BLaER1 treated with 17β-estradiol and CSF1 and Interleukin-3, amounts not matched to agents 10 nM and 100 nM (cell line): Measurements from ENCODE around the gene WNT11.
"Not testable (repeated sequence)": the region's sequence is repeated elsewhere in the genome, so short reads cannot be mapped to it uniquely, and the experiment has no call there.

Source experiments
- H3K27ac ChIP-seq, 11 experiments: shearing (Covaris generic); formaldehyde crosslinking; 2 replicates each; pipeline ENCODE4 v1.8.1; 2022
- H3K27me3 ChIP-seq, 11 experiments: shearing (Covaris generic); formaldehyde crosslinking; 2 replicates each; pipeline ENCODE4 v1.8.1; 2022
- H3K36me3 ChIP-seq, 11 experiments: shearing (Covaris generic); formaldehyde crosslinking; 2 replicates each; pipeline ENCODE4 v1.8.1; 2022
- H3K4me1 ChIP-seq, 10 experiments: shearing (Covaris generic); formaldehyde crosslinking; 2 replicates each; pipeline ENCODE4 v1.8.1; 2022
- H3K4me2 ChIP-seq, 11 experiments: shearing (Covaris generic); formaldehyde crosslinking; 2 replicates each; pipeline ENCODE4 v1.8.1; 2022
- H3K4me3 ChIP-seq, 10 experiments: shearing (Covaris generic); formaldehyde crosslinking; 2 replicates each; pipeline ENCODE4 v1.8.1; 2022
- H3K9ac ChIP-seq, 11 experiments: shearing (Covaris generic); formaldehyde crosslinking; 2 replicates each; pipeline ENCODE4 v1.8.1; 2022
- H3K9me3 ChIP-seq, 11 experiments: shearing (Covaris generic); formaldehyde crosslinking; replicated peaks in 1 of 11; 2 replicates each; pipeline ENCODE4 v1.8.1; 2022
- H4K20me1 ChIP-seq, 11 experiments: shearing (Covaris generic); formaldehyde crosslinking; 2 replicates each; pipeline ENCODE4 v1.8.1; 2022
- Cebpa-rat ChIP-seq, 11 experiments: shearing (Covaris generic); IDR thresholded peaks; 2 replicates each; pipeline ENCODE4 v1.8.1; 2022

Gene WNT11

GRCh38 chr11:76203131-76203925 lies 3.0 kb downstream of the WNT11 start:
- TF ChIP-seq Cebpa-rat (IDR thresholded peaks at IDR 0.05) = no peak
- no peak overlapping the region for H3K4me3 ChIP-seq
- peaks cover 46 to 54% (median 52%) of the 10 kb centered on the region in 11 experiments for H3K27me3 ChIP-seq
- H3K9me3 ChIP-seq = no peaks in the 10 kb centered on the region; a peak in 1 of 22 replicates
- H3K4me1 ChIP-seq = peaks cover 20 to 36% (median 31%) of the 10 kb centered on the region in 10 experiments
- H4K20me1 ChIP-seq = peaks cover 0 to 60% (median 30%) of the 10 kb centered on the region in 11 experiments; a peak in 16 of 22 replicates
- H3K4me2 ChIP-seq = peak overlapping the region in 5 of 11 experiments; percentile 36 to 56 (median 42); a peak in 10 of 22 replicates
- H3K27ac ChIP-seq = no peak overlapping the region
- H3K9ac ChIP-seq = no peak overlapping the region
- H3K36me3 ChIP-seq = no peaks in the 10 kb centered on the region

GRCh38 chr11:76201672-76202412 lies 4.5 kb downstream of the WNT11 start:
- Histone ChIP-seq H3K9ac (no peak overlapping the region), H3K4me2 (peak overlapping the region in 6 of 11 experiments; percentile 20 to 56 (median 42); a peak in 8 of 22 replicates)
- TF ChIP-seq Cebpa-rat (IDR thresholded peaks at IDR 0.05) = no peak

GRCh38 chr11:76201056-76201455 lies 5.2 kb downstream of the WNT11 start:
- no peak for TF ChIP-seq Cebpa-rat (IDR thresholded peaks at IDR 0.05)
- no peak overlapping the region for H3K4me2 ChIP-seq
- peaks cover 2 to 15% (median 11%) of the 10 kb centered on the region in 10 experiments for H3K4me1 ChIP-seq
- H3K9ac ChIP-seq = no peak overlapping the region
- H3K36me3 ChIP-seq = no peaks in the 10 kb centered on the region
- H4K20me1 ChIP-seq = peaks cover 0 to 42% (median 10%) of the 10 kb centered on the region in 11 experiments; a peak in 15 of 22 replicates
- H3K4me3 ChIP-seq = no peak overlapping the region
- H3K9me3 ChIP-seq = no peaks in the 10 kb centered on the region
- H3K27ac ChIP-seq = no peak overlapping the region
- H3K27me3 ChIP-seq = peaks cover 24 to 31% (median 29%) of the 10 kb centered on the region in 11 experiments

More at GRCh38 chr11:76201672-76202412, 4.5 kb downstream of the WNT11 start:
- H3K4me1 ChIP-seq = peaks cover 9 to 23% (median 18%) of the 10 kb centered on the region in 10 experiments
- no peaks in the 10 kb centered on the region for H3K9me3 ChIP-seq
- no peaks in the 10 kb centered on the region for H3K36me3 ChIP-seq
- no peak overlapping the region for H3K4me3 ChIP-seq
- no peak overlapping the region for H3K27ac ChIP-seq
- H3K27me3 ChIP-seq = peaks cover 31 to 39% (median 37%) of the 10 kb centered on the region in 11 experiments
- H4K20me1 ChIP-seq = peaks cover 0 to 50% (median 18%) of the 10 kb centered on the region in 11 experiments; a peak in 16 of 22 replicates

GRCh38 chr11:76200006-76200940 lies 6.0 kb downstream of the WNT11 start:
- Histone ChIP-seq H3K36me3 (no peaks in the 10 kb centered on the region), H3K9me3 (no peaks in the 10 kb centered on the region), H3K9ac (no peak overlapping the region), H3K27me3 (peaks cover 16 to 24% (median 22%) of the 10 kb centered on the region in 11 experiments), H3K4me3 (no peak overlapping the region), H3K4me2 (no peak overlapping the region), H3K4me1 (peaks cover 0 to 13% (median 8%) of the 10 kb centered on the region in 10 experiments; a peak in 13 of 20 replicates), H4K20me1 (peaks cover 0 to 34% (median 4%) of the 10 kb centered on the region in 11 experiments; a peak in 10 of 22 replicates), H3K27ac (no peak overlapping the region)
- no peak for TF ChIP-seq Cebpa-rat (IDR thresholded peaks at IDR 0.05)

GRCh38 chr11:76198691-76199090 lies 7.6 kb downstream of the WNT11 start:
- not testable (repeated sequence) for H3K36me3 ChIP-seq, H3K27ac ChIP-seq, H3K9me3 ChIP-seq, H3K9ac ChIP-seq, H3K4me3 ChIP-seq, H3K4me2 ChIP-seq, H3K27me3 ChIP-seq
- Histone ChIP-seq H4K20me1 (peaks cover 0 to 22% (median 0%) of the 10 kb centered on the region in 11 experiments; a peak in 6 of 22 replicates), H3K4me1 (peaks cover 0 to 13% (median 8%) of the 10 kb centered on the region in 10 experiments; a peak in 13 of 20 replicates)

GRCh38 chr11:76197941-76198640 lies 8.2 kb downstream of the WNT11 start:
- Histone ChIP-seq H3K4me2 (no peak overlapping the region), H3K9ac (no peak overlapping the region), H3K9me3 (no peaks in the 10 kb centered on the region), H3K4me1 (peaks cover 0 to 12% (median 8%) of the 10 kb centered on the region in 10 experiments; a peak in 13 of 20 replicates), H4K20me1 (peaks cover 0 to 16% (median 0%) of the 10 kb centered on the region in 11 experiments; a peak in 6 of 22 replicates), H3K27me3 (peaks cover 0 to 2% (median 0%) of the 10 kb centered on the region in 11 experiments; a peak in 4 of 22 replicates), H3K36me3 (no peaks in the 10 kb centered on the region), H3K27ac (no peak overlapping the region), H3K4me3 (no peak overlapping the region)
- TF ChIP-seq Cebpa-rat (IDR thresholded peaks at IDR 0.05) = no peak

- peaks cover 0 to 5% (median 1%) of the 10 kb centered on the region in 10 experiments; a peak in 10 of 20 replicates for H3K4me1 ChIP-seq
- no peaks in the 10 kb centered on the region for H3K27me3 ChIP-seq
- H3K4me3 ChIP-seq = no peak overlapping the region
- TF ChIP-seq Cebpa-rat (IDR thresholded peaks at IDR 0.05) = no peak
- H4K20me1 ChIP-seq = peaks cover 0 to 8% (median 0%) of the 10 kb centered on the region in 11 experiments; a peak in 2 of 22 replicates
- H3K9ac ChIP-seq = no peak overlapping the region
- H3K4me2 ChIP-seq = no peak overlapping the region
- H3K27ac ChIP-seq = no peak overlapping the region
- H3K9me3 ChIP-seq = no peaks in the 10 kb centered on the region
- H3K36me3 ChIP-seq = no peaks in the 10 kb centered on the region
Observed at GRCh38 chr11:76197332-76197731, 9.0 kb downstream of the WNT11 start.

GRCh38 chr11:76196849-76197248 lies 9.5 kb downstream of the WNT11 start:
- Histone ChIP-seq H3K27ac (no peak overlapping the region), H3K36me3 (no peaks in the 10 kb centered on the region), H3K9ac (no peak overlapping the region), H3K27me3 (no peaks in the 10 kb centered on the region), H3K4me2 (no peak overlapping the region), H3K4me1 (no peaks in the 10 kb centered on the region), H3K9me3 (no peaks in the 10 kb centered on the region), H3K4me3 (no peak overlapping the region), H4K20me1 (peaks cover 0 to 3% (median 0%) of the 10 kb centered on the region in 11 experiments; a peak in 2 of 22 replicates)
- TF ChIP-seq Cebpa-rat (IDR thresholded peaks at IDR 0.05) = no peak
